Stimulated activated CD8-positive, alpha-beta memory T cell treated with anti-CD3 and anti-CD28 coated beads, Interleukin-4, amount 100 ng/mL, for 1 hour (primary cell): ENCODE measurements around the gene CAMTA1.

Experiments used
- DNase-seq, 2 donors: peaks; one replicate each; pipeline ENCODE4 v3.0.0-alpha.2; 2020; ENCODE audit warnings: low read depth in 2 of 2, low spot score in 1 of 2

Gene CAMTA1

DNA sequence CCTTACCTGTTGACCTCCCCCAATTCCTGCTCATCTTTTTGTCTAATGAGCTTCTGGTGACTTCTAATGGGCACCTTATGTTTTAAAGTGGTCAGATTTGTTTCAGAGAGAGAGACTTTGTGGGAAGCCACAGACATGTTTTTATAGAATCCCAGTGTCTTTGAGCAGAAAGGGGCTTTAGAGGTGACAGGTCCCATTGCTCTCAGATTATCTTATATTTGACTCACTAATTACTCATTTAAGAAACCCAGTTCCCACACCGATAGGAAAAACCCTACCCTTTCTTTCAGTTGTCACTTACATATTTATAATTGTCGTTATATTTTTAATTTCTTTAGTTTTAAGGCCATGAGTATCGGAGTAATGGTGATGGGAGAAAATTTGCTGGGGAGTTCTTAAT, 215.5 kb downstream of the CAMTA1 start:
- no peak for DNase-seq

DNA sequence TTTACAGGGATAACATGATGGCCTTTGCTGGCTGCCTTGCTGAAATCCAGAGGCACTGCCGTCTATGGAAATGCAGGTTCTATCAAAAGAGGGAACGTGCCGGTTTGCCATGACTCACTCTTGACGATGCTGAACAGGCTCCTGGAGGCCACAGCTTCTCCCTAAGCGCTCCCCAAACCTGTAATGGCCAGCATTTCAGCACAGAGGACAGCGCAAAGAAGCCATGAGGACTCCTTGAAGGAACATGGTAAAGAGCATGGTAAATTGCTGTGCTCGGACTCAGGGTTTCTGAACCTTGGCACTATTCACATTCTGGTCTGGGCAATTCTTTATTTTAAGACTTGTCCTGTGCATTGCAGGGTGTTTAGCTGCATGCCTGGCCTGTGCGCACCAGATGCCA, 217.5 kb downstream of the CAMTA1 start:
- no peak for DNase-seq

DNA sequence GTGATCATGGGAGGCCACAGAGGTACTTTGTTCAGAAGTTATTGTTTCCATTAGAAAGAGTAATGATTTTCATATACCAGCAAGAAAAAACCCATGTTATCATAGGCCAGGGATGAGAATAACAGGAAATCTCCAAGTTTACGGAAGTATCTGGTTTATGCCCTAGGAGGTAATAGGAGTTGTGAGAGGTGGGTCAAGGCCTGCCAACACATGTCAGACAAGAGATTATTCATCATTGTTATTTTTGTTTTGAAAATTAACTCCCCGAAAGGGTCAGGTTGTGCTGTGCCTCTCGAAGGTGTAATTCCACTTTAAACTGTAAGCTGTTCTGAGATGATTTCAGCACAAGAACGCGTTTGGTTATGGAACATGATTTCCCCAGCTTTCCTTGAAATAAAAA, 218.4 kb downstream of the CAMTA1 start:
- no peak for DNase-seq

DNA sequence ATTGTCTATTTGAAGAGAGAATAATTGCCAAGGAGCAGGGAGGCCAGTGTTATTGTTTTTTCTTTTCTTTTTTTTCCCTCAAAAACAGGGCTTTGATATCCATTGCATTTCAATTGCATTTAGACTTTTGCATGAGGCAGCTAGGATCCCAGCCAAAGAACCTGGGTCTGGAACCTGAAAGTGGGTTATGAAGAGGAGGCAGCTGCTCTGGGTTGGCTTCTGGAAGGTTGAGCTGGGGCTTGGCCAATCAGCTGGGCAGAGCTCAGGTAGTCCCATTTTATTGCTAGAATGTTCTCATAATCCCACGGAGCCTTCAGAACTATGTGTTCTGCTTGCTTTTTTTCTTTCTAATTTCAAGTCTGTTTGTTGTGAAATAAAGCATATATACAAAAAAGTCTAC, 218.9 kb downstream of the CAMTA1 start:
- DNase-seq = no peak

DNA sequence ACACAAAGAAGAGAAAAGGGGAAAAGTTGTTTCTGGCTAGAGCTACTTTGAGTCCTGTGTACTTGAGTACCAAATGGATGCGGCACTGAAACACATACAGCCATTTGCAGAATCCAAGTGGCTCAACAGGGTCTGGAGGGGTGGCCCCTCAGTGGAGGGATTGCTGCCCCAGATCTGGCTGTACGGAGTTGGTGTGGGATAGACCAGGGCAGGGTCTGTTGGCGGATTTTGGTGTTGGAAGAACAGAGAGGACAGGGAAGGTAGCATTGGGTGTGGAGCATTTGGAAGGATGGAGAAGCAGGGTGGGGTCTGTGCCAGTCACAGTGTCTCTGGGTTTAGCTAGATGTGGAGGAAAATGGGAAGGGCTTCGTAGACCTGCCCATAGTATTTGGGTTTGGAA, 220.5 kb downstream of the CAMTA1 start:
- DNase-seq = no peak

DNA sequence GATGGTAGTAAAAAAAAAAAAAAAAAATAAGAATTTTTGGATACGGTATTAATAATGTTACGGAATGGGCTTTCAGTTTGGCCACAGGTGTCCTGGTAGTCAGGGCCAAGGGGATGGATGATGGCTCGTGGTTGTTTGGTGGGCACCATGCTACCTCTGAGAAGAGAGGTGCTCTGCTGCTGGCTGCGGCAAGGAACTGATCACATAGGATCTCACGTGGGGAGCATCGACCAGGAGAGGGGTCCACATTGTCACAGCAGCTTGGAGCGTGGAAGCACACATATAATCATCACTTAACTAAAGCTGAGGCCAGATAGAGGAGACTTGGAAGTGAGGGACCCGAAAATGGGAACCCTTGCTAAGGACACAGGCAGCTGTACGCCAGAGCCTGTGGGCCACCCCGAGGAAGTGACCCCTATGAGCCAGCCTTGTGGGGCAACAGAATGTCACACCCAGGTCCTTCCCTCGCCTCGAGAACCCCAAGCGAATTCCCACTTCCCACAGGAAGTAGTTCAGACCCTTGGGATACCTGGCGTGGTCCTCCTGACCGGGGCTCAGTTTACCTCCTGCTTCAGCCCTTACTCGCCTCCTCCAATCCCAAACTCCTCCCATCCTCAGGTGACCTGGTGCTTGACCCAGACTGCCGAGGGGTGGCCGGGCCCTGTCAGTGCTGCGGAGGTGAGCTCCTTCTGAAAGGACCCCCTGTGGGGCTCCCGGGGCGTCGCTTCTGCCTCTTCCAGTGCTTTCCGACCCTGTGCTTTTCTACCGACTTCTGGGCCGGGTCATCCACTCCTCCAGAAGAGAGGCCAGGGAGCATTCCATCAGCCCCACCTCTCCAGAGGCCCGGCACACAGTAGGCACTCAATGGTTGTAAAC, 222.0 kb downstream of the CAMTA1 start:
- no peak for DNase-seq

DNA sequence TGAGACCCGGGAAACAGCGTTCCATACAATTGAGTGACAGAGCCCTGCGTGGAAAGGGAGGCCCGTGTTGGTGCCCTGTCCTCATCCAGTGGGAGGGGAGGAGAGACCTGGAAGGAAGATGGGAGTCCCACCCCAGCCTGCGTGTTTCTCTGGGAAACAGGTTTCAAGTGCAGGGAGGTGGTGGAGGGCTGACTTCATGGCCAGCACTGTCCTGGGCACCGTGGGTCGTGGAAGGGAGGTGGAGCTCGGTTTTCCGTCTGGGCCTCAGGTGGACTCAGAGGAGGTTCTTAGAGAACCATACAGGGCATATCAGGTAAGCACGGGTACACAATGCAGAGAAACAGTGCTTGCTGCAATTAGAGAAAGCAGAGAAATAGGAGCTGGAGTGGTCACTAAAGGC, 222.6 kb downstream of the CAMTA1 start:
- DNase-seq = no peak

DNA sequence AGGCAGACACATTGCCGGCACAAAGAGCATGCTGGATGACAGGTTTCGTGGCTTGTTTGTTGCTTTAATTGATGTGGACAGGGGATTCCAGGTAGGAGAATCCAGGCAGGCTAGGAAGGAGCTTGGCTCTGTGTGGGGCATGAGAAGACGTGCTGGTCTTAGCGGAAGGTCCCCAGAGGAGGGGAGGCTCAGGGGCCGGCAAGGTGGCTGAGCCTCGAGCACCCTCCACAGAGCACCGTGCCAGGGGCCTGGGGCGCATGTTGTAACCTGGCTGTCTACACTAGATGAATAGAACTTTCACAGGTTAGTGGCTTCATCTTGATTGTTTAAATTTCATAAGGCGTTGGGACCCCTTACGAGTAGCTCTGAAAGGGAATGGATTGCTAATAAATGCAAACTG, 223.1 kb downstream of the CAMTA1 start:
- no peak for DNase-seq

DNA sequence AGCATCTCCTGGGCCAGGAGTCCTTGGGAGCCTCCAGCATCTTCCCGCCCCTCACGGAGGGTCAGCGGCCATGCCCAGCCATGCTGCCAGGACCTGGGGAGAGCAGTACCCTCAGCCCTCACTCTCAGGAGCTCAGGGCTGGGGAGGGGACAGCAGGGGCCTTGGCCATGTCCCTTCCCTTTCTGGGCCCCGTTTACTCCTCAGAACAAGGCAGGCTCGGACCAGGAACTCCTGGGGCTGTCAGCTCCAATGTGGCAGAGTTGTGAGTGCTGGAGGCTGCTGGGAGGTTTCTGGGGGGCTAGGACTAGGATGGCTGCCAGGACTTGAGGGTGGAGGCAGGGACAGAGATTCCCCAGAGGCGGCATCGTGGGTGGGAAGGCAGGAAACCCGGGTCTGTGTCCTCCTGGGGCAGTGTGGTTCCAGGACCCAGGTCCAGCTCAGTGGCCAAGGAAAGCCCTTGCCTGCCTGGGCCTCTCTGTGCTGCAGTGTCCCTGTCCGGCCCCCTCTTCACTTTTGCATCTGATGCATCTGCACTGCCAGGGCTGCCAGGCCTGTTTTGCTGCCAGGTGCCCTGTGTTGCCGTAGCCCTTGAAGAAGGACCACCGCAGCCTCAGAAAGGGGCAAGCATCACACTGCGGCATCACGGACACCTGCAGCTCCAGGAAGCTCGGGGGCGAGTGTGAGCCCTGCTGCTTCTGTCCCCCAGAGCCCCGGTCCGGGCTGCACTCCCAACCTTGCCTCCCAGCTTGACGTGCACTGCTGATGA, 223.9 kb downstream of the CAMTA1 start:
- no peak for DNase-seq

DNA sequence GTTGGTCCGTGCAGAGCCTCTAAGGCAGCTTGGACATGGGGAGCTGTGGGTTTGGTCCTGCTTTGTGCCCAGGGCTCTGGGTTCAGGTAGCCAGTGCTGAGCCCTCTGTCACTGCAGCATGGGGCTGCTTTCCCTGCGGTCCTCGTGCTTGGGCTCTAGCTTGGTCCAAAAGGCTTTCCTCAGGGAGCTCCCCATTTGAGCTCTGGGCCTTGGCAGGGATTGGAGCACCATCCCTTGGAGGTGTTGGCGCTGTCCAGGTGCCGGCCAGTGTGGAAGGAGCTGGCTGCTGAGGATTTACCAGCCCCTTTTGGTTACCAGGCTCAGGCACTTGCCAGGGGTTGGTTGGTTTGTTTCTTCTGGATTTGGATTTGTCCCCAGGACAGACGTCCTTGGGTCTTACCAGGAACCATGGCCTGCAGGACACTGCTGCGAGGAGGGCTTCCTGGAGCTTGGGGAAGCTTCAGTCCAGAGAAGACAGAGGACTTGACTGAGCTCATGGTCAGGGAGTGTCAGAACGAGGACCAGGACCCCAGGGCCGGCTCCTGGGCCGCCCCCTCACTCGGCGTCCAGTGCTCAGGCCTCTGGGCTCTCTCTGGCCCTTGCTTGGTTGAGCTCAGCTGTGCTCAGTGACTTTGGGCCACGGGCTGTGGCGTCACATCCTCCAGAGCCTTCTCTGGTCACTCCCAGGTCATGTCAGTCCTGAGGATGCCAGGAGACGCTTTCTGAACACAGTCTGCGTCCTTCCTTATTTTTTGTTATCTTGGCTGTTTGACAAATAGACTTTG, 224.7 kb downstream of the CAMTA1 start:
- DNase-seq = no peak

DNA sequence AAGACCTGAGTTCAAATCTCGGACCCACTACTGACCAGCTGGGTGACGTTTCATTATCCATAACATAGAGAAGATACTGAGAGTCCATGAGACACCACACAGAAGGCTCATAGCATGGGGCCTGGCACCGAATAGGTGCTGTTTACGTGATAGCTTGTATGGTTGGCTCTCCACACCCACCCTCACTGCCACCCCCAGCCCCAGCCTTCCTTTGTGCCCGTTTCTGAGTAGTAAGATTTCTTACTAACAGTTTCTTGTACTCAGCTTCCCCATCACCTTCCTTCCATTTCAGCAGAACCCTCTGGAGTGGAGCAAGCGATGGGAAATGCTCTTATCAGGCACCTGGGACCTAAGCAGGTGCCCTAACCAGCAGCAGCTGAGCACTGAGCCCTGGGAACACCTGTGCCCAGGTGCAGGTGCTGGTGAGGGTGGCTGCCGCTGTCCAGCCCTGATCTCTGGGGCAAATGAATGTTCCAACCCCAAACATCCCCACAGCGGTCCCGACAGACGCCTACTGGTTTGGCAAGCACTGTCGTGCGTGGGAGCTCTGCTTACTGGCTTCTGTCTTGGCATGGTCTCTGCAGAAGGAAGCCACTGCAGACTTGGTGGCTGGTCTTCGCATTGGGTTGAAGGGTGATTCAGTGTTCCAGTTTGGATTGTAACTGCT, 225.4 kb downstream of the CAMTA1 start:
- DNase-seq = no peak

DNA sequence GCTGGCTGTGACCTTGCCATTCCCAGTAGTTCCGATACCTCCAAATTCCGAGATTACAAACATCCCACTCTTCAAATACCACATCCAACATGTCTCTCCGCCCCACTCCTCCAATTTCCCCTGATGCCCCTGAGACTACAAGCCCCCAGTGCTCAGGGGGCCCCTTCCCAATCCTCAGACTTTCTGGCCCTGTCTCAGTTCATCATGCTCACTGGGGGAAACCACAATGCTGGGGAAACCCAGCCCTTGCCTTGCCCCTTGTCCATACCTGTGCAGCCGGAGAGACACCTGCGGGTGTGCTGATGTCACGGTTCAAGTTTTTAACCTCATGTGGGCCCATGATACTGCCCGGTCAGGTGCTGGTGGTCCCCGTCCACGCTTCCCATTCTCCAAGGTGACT, 226.6 kb downstream of the CAMTA1 start:
- DNase-seq = no peak

DNA sequence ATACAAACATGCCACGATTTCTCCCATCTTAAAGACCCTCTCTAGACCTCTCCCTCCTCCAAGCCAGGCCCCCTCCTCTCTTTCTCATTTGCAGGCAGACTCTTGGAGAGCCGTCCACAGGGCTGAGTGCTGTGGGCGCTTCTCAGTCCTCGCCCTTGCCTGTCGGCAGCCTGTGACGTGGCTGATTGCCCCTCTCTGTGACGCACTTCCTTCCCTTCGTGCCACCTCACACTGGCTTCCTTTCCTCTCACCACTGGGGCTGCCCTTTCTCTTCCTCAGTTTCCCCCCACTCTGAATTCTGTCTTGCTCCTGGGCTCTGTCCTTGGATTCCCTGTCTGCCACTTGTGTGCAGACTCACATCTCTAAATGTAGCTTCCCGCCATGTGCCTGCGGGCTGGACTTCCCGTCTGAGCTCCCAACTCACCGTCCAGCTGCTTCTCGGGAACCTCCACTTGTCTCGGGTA, 227.2 kb downstream of the CAMTA1 start:
- DNase-seq = no peak

DNA sequence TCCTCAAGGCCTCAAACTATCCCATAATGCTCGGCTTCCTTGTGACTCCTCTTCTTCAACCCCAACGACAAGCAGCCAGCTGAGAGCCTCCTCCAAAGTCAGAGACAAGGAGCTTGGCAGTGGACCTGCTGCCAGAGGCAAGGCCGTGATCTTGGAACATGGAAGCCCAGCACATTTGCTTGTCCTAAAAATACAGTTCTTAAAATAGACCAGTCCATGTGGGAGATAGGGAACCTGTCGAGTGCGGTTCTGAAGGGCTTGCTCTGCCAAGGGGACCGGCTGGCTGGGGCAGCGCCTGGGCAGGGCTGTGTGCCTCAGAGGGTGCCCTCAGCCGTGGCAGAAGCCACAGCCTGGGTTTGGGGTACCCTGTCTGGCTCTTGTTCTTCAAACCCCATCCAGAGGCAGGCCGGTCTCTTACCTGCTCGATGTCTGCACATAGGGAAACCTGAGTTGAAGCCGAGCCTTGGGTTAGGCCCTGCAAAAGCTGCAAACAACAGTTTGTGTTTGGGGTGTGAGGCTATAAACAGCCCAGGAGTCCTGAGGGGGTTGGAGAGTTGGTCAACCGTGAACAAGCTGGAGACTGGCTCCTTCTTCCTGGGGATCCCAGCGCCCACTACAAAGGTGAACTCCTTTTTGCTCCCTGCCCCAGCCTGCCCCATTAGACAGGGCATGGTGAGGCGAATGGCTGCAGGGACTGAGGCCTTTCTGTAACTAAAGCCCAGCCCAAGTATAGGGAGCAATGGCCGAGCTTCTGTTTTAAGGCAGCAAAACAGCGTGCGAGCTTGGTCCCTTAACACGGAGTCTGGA, 228.8 kb downstream of the CAMTA1 start:
- DNase-seq = no peak

DNA sequence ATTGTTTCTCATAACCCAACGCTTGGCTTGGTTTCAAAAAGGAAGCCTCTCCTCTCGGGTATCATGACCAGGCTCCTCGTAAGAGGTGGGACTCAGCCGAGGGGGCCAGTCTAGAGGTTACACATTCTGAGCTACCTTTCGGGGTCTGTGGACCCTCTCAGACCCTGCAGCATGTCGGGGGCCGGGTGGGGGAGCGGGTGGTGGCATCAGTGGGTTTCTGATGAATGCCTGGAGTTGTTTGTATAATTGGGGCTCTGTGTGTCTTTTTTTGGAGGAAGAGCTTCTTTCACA, 229.3 kb downstream of the CAMTA1 start:
- DNase-seq = no peak

DNA sequence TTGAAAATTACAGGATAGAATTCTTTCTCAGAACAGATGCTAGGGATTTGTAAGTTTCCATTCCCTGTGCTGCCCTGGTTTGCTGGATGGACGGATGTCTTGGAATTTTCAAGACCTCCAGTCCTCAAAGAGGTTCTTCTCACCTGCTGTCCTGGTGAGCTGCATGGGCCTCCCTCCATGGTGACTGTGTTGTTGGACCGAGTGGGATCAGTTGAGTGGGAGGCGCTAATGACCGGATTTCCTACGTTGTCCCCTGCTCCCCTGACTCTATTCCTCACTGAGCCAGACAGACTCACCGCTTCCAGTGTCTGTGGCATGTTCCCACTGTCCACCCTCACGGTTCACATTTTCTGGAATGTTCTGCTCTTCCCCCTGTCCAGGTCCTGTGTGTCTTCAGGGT, 229.8 kb downstream of the CAMTA1 start:
- no peak for DNase-seq

DNA sequence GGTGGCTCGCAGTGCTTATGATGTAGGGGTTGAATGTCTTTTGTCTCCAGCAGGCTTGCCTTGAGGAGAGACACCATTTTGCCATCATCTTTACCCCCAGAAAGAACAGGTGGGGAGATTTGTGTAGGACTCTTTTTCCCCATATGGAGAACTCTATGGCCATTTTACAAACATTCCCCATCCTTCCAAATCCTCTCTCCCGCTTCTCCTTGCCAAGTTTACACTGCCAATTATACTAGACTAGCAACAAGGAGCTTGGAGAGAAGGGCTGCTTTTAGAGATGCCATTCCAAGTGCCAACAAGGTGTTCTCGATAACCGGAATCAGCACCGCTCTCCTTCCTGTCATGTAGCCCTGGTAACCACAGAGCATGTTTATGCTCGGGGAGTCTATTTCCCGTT, 233.1 kb downstream of the CAMTA1 start:
- DNase-seq = no peak

DNA sequence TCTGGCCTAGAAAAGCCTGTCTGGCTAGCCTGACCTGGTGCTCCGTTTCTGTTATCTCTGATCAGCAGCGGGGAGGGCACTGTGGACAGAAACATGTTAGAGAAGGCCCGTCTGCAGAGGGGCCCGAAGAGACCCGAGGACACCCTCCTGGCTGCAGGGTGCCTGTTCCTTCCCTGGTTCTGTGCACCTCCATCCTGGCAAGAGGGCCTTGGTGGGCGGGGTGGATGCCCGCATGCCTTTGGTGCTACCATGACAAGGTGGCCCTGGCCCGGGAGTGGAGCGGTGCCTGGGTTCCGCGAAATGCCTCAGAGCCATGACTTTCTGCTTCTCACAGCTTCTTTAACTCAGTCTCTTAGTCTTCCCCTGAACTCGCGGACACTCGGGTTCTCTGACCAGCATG, 233.6 kb downstream of the CAMTA1 start:
- DNase-seq = no peak

DNA sequence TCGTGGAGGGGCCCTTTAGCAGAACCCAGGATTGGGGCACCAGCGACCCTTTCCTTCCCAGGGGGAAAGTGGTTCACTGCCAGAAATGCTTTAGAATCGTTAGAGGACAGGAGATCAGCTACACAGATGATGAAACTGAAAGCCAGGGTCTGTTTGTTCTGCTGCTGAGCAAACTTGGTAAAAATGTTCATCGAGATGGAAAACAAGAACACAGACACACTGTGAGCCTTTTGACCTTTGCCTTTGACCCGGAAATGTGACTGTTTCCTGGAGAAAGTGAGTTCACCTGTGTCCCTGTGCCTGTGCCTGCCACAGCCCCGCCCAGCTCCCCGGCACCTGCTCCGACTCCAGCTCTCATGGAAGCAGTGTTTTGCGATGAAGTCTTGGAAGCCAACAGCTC, 234.3 kb downstream of the CAMTA1 start:
- DNase-seq = no peak

DNA sequence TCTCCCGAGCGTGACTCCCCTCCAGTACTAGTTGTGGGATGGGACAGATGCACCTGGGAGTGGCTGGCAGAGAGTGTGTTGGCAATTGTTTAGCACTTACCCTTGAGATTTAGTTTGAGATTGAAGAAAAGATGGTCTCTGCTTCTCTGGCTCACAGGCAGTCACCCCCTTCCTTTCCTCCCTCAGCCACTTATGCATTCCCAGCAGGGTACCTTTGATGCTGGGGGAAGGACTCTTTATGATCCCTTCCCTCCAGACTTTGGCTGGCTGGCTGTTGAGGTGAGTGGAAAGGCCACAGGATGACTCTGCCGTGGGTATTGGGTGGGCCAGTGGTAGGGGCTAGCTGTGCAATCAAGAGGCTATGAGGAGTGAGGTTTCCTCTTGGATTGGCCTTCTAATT, 236.8 kb downstream of the CAMTA1 start:
- no peak for DNase-seq

DNA sequence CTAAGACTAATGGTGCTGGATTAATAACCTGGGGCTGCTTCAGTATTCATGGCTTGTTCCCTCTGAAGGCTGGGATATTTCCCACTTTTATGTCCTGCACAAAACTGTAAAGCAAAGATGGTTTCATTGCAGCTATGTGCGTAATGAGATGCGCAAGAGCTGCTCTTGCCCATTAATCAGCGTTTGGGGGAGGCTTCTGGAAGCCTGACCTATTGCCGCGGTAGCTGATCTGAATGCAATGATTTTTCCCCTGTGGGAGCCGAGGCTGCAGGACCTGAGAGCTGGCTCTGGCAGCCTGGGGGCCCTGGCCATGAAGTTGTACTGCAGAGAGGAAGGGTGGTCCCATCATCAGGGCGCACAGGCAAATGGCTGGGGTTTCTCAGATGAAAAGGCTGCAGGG, 239.8 kb downstream of the CAMTA1 start:
- no peak for DNase-seq
